SU-DHL-6 (cell line): ENCODE results near the gene SQOR.
A peak's percentile ranks its signal among the peaks of the same experiment; 100 is the strongest.

ENCODE experiments used
- H2AFZ ChIP-seq: fragments of 200-600 bp; sonication (generic); 2 replicates; pipeline ENCODE4 v1.6.1; 2014; ENCODE audit warnings: low read depth, mild to moderate bottlenecking, moderate library complexity, mixed read lengths, antibody characterized with exemption, low read length; ENCODE audit not compliant: severe bottlenecking
- H3F3A ChIP-seq: fragments of 200-600 bp; shearing (Covaris generic); 2 replicates; pipeline ENCODE4 v1.6.0; 2016; ENCODE audit warnings: antibody characterized with exemption, mild to moderate bottlenecking; ENCODE audit not compliant: insufficient read depth
- H3K27ac ChIP-seq: fragments of 200-600 bp; sonication (generic); 2 replicates; pipeline ENCODE4 v1.5.1; 2016; ENCODE audit warnings: low read depth, mild to moderate bottlenecking, low read length, moderate library complexity, mixed read lengths
- H3K27me3 ChIP-seq: fragments of 200-600 bp; sonication (generic), shearing (Covaris generic); 2 replicates; pipeline ENCODE4 v1.6.0; 2014; ENCODE audit warnings: mild to moderate bottlenecking, low read length
- H3K36me3 ChIP-seq: fragments of 200-600 bp; sonication (generic); 2 replicates; pipeline ENCODE4 v1.6.1; 2014; ENCODE audit warnings: mild to moderate bottlenecking, low read length, mixed read lengths
- H3K4me2 ChIP-seq: fragments of 300-600, 200-600 bp; shearing (Covaris generic), sonication (generic); 2 replicates; pipeline ENCODE4 v1.6.0; 2014; ENCODE audit warnings: low read length, low read depth, mild to moderate bottlenecking; ENCODE audit not compliant: poor library complexity, severe bottlenecking
- H3K4me3 ChIP-seq: fragments of 200-600 bp; sonication (generic); 2 replicates; pipeline ENCODE4 v1.5.1; 2014; ENCODE audit warnings: antibody characterized with exemption, low read length, mild to moderate bottlenecking, mixed read lengths; ENCODE audit not compliant: insufficient read depth, poor library complexity, severe bottlenecking
- H3K79me2 ChIP-seq: fragments of 200-600 bp; sonication (generic); 2 replicates; pipeline ENCODE4 v1.6.1; 2014; ENCODE audit warnings: mild to moderate bottlenecking, low read length, moderate library complexity; ENCODE audit not compliant: insufficient read depth
- H3K9ac ChIP-seq: fragments of 200-600 bp; sonication (generic); 2 replicates; pipeline ENCODE4 v1.7.0; 2014; ENCODE audit warnings: mild to moderate bottlenecking, low read length
- H3K9me2 ChIP-seq: fragments of 200-600 bp; sonication (generic); replicated peaks from 2 replicates; pipeline ENCODE4 v1.6.1; 2014; ENCODE audit warnings: low read length; ENCODE audit not compliant: insufficient read depth
- H3K9me3 ChIP-seq: fragments of 200-600 bp; sonication (generic); 2 replicates; pipeline ENCODE4 v1.6.1; 2014; ENCODE audit warnings: low read length, mixed read lengths; ENCODE audit not compliant: insufficient read depth
- H4K20me1 ChIP-seq: fragments of 200-600 bp; sonication (generic); 2 replicates; pipeline ENCODE4 v1.6.1; 2014; ENCODE audit warnings: low read depth, mild to moderate bottlenecking, antibody characterized with exemption, low read length, moderate library complexity, mixed read lengths
- EZH2phosphoT487 ChIP-seq: fragments of 200-600 bp; sonication (generic), shearing (Covaris generic); conservative IDR thresholded peaks from 2 replicates; pipeline ENCODE4 v1.6.1; 2018; ENCODE audit warnings: mild to moderate bottlenecking, antibody characterized with exemption, low read length, moderate library complexity, mixed read lengths
- TF ChIP-seq, protein P1 (sequence below): fragments of 200-600 bp; sonication (generic); IDR thresholded peaks from one replicate; pipeline ENCODE4 v1.5.1; 2017; ENCODE audit warnings: antibody characterized with exemption, mild to moderate bottlenecking, low read length, moderate library complexity; ENCODE audit not compliant: insufficient read depth, poor library complexity, severe bottlenecking

Gene SQOR

DNA sequence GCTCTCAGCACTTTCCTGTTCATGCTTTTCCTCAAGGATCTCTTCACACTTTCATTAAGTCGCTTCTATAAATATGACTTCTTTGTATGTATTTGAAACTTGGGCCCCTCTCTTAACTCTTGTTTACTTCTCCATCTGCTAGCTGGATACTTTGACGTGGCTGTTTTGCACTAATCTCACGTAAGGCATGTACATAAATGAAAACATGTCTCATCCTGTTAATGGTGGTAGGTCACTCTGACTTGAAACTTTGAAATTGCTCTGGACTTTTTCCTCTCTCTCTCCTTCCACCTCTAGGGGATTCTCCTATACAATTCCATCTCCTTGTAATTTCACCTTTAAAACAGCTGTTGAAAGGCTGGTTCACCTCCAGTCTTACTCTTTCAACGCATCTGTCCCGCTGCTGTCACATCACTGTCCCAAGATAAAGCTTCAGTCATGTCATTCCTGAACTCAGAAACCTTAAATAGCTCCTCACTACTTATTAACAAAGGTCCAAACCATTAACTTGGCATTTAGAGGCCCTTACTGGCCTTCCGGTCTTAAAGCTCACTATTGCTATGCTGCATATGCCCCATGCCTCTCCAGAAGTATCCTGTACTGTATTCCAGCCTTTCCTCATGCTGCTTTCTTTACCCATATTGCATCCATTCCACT lies 46.5 kb upstream of the SQOR start:
- Histone ChIP-seq H3K79me2 (peaks cover 55% of the 10 kb centered on the region), H3K9me2 (no peaks in the 10 kb centered on the region), H3F3A (peaks cover 15% of the 10 kb centered on the region; the same call in 1 of the 2 replicates), H2AFZ (no peak overlapping the region), H3K27ac (peak overlapping the region; percentile 84), H3K36me3 (peaks cover 14% of the 10 kb centered on the region), H4K20me1 (no peaks in the 10 kb centered on the region), H3K4me2 (peak overlapping the region; percentile 82), H3K4me3 (peak overlapping the region; percentile 94), H3K9ac (peak overlapping the region; percentile 83), H3K27me3 (no peaks in the 10 kb centered on the region), H3K9me3 (peaks cover 5% of the 10 kb centered on the region; the same call in 1 of the 2 replicates)
- TF ChIP-seq, protein P1, sequence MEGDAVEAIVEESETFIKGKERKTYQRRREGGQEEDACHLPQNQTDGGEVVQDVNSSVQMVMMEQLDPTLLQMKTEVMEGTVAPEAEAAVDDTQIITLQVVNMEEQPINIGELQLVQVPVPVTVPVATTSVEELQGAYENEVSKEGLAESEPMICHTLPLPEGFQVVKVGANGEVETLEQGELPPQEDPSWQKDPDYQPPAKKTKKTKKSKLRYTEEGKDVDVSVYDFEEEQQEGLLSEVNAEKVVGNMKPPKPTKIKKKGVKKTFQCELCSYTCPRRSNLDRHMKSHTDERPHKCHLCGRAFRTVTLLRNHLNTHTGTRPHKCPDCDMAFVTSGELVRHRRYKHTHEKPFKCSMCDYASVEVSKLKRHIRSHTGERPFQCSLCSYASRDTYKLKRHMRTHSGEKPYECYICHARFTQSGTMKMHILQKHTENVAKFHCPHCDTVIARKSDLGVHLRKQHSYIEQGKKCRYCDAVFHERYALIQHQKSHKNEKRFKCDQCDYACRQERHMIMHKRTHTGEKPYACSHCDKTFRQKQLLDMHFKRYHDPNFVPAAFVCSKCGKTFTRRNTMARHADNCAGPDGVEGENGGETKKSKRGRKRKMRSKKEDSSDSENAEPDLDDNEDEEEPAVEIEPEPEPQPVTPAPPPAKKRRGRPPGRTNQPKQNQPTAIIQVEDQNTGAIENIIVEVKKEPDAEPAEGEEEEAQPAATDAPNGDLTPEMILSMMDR = no peak
- no peak for TF ChIP-seq EZH2phosphoT487

DNA sequence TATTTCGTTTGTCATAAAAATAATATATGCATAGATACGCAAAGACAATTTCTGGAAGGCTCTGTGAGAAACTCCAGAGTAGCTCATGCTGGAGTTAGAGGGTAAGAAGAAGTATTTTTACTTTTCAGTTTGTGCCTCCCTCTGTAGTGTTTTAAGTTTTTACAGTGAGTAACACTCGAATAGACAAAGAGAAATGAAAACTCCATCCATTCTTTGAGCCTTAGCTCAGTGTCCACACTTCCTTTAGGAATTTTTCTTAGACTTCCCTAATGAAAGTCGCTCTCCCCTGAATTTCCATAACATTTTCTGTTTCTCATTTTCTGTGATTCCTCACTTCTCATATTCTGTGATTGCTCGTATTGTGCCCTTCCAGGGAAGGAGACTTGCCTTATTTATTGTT lies 45.6 kb upstream of the SQOR start:
- peak overlapping the region; percentile 84 for H3K27ac ChIP-seq
- no peak for TF ChIP-seq EZH2phosphoT487
- TF ChIP-seq, protein P1 = no peak
- peak overlapping the region; percentile 94 for H3K4me3 ChIP-seq
- no peaks in the 10 kb centered on the region for H3K9me2 ChIP-seq
- H3K9ac ChIP-seq = peak overlapping the region; percentile 83
- peak overlapping the region; percentile 82 for H3K4me2 ChIP-seq
- H3K27me3 ChIP-seq = no peaks in the 10 kb centered on the region
- H2AFZ ChIP-seq = no peak overlapping the region
- H3K36me3 ChIP-seq = peaks cover 19% of the 10 kb centered on the region
- H3K79me2 ChIP-seq = peaks cover 64% of the 10 kb centered on the region
- peaks cover 5% of the 10 kb centered on the region; the same call in 1 of the 2 replicates for H3K9me3 ChIP-seq
- no peaks in the 10 kb centered on the region for H4K20me1 ChIP-seq
- H3F3A ChIP-seq = peaks cover 15% of the 10 kb centered on the region; the same call in 1 of the 2 replicates

DNA sequence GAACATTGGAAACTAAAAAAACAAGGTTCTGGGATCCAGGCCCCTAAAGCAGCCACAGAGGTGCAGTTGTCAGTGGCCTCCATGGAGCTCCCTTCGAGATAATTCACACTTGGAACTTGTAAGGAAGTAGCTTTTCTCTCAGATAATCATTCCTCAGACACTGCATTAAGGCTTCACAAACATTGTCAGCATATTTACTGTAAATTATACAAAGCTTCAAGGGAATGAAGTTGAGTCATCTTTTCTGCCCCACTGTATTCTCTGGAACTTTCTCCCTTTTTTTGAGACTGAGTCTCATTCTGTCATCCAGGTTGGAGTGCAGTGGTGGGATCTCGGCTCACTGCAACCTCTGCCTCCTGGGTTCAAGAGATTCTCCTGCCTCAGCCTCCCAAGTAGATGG lies 40.5 kb upstream of the SQOR start:
- TF ChIP-seq, protein P1 = no peak
- no peak for TF ChIP-seq EZH2phosphoT487
- Histone ChIP-seq H3F3A (peaks cover 7% of the 10 kb centered on the region; the same call in 1 of the 2 replicates), H3K79me2 (peaks cover 79% of the 10 kb centered on the region), H2AFZ (no peak overlapping the region), H3K27ac (peak overlapping the region; percentile 51; the same call in 1 of the 2 replicates), H3K4me2 (no peak overlapping the region), H3K9me3 (peaks cover 5% of the 10 kb centered on the region; the same call in 1 of the 2 replicates), H4K20me1 (no peaks in the 10 kb centered on the region), H3K9me2 (no peaks in the 10 kb centered on the region), H3K4me3 (no peak overlapping the region), H3K27me3 (no peaks in the 10 kb centered on the region), H3K9ac (no peak overlapping the region), H3K36me3 (peaks cover 46% of the 10 kb centered on the region)
